NCI-H1694 (cell line): ENCODE data around the gene CAPSL.
"Not testable (repeated sequence)": the region's sequence is repeated elsewhere in the genome, so short reads cannot be mapped to it uniquely, and the experiment has no call there.

ENCODE experiments used
- DNase-seq: peaks from one replicate; lab custom pipeline; 2025; lab: John Stamatoyannopoulos, UW

The CAPSL gene

GRCh38 chr5:35904443-35905132, 33.8 kb downstream of the CAPSL start:
- no peak for DNase-seq

GRCh38 chr5:35903631-35904203, 34.7 kb downstream of the CAPSL start:
- DNase-seq: no peak

- no peak for DNase-seq
Observed at GRCh38 chr5:35902046-35902672, 36.3 kb downstream of the CAPSL start.

GRCh38 chr5:35900972-35901695, 37.3 kb downstream of the CAPSL start:
- peak; percentile 79 for DNase-seq

GRCh38 chr5:35899800-35900199, 38.6 kb downstream of the CAPSL start:
- DNase-seq: no peak

- DNase-seq: no peak
Observed at GRCh38 chr5:35898952-35899660, 39.3 kb downstream of the CAPSL start.

- DNase-seq: no peak
Observed at GRCh38 chr5:35894131-35894530, 44.3 kb downstream of the CAPSL start.

- not testable (repeated sequence) for DNase-seq
Observed at GRCh38 chr5:35892799-35893198, 45.6 kb downstream of the CAPSL start.

- no peak for DNase-seq
Observed at GRCh38 chr5:35890021-35891020, 48.1 kb downstream of the CAPSL start.

- DNase-seq: no peak
Observed at GRCh38 chr5:35887321-35888100, 50.9 kb downstream of the CAPSL start.

GRCh38 chr5:35886381-35886780, 52.0 kb downstream of the CAPSL start:
- no peak for DNase-seq

GRCh38 chr5:35884773-35885172, 53.6 kb downstream of the CAPSL start:
- DNase-seq: no peak

- DNase-seq: no peak
Observed at GRCh38 chr5:35884191-35884769, 54.1 kb downstream of the CAPSL start.

- no peak for DNase-seq
Observed at GRCh38 chr5:35881758-35882157, 56.7 kb downstream of the CAPSL start.

- DNase-seq: no peak
Observed at GRCh38 chr5:35880156-35880555, 58.3 kb downstream of the CAPSL start.

GRCh38 chr5:35879649-35880048, 58.8 kb downstream of the CAPSL start:
- no peak for DNase-seq

- no peak for DNase-seq
Observed at GRCh38 chr5:35879096-35879495, 59.3 kb downstream of the CAPSL start.

- DNase-seq: no peak
Observed at GRCh38 chr5:35878079-35878478, 60.3 kb downstream of the CAPSL start.

GRCh38 chr5:35877655-35878054, 60.8 kb downstream of the CAPSL start:
- DNase-seq: no peak

GRCh38 chr5:35876922-35877321, 61.5 kb downstream of the CAPSL start:
- DNase-seq: no peak
